H1 (cell line): ENCODE results near the gene UBE2D3. TPM values are rescaled to one million over a fixed set of nuclear protein-coding genes. Genes with fewer than 3 reads are reported as not detected.

Experiments used
- CTCF ChIA-PET: fragments of 300-600 bp; sonication (Branson Sonifier 250); formaldehyde crosslinking; loops from one replicate; lab custom pipeline; 2021; ENCODE audit not compliant: partially characterized antibody; lab: Charles Lee
- POLR2A ChIA-PET: fragments of 300-600 bp; sonication (Branson Sonifier 250); formaldehyde crosslinking; loops from one replicate; lab custom pipeline; 2021; ENCODE audit warnings: inconsistent platforms; ENCODE audit not compliant: partially characterized antibody; lab: Charles Lee
- DNase-seq, 2 experiments: peaks; one replicate each; pipeline versions ENCODE4 v3.0.0 to v3.0.0-alpha.2; 2010 to 2022; ENCODE audit warnings: low spot score in 2 of 2, low read depth in 1 of 2, mixed read lengths in 1 of 2
- FAIRE-seq: peaks from 2 replicates; lab custom pipeline; 2011; peaks lifted over from hg19 to GRCh38; lab: Jason Lieb, UNC
- H2AFZ ChIP-seq: 2 replicates; pipeline ENCODE4 v1.8.1; 2012; ENCODE audit warnings: low read length, inconsistent platforms
- H2AK5ac ChIP-seq: 2 replicates; pipeline ENCODE4 v1.6.1; 2013; ENCODE audit warnings: low read depth, low read length
- H2BK120ac ChIP-seq: replicated peaks from 2 replicates; pipeline ENCODE3; 2013; ENCODE audit warnings: low read depth, low read length, inconsistent platforms
- H2BK12ac ChIP-seq: 2 replicates; pipeline ENCODE4 v1.6.1; 2013; ENCODE audit warnings: low read depth, low read length
- H2BK15ac ChIP-seq: 2 replicates; pipeline ENCODE4 v1.6.1; 2013; ENCODE audit warnings: low read length
- H2BK20ac ChIP-seq: 2 replicates; pipeline ENCODE4 v1.6.1; 2013; ENCODE audit warnings: low read length
- H2BK5ac ChIP-seq: 2 replicates; pipeline ENCODE4 v1.6.1; 2013; ENCODE audit warnings: low read depth, low read length
- H3K14ac ChIP-seq: 2 replicates; pipeline ENCODE4 v1.6.1; 2013; ENCODE audit warnings: inconsistent platforms; ENCODE audit not compliant: insufficient read length
- H3K18ac ChIP-seq: 2 replicates; pipeline ENCODE4 v1.6.1; 2013; ENCODE audit warnings: low read length; ENCODE audit errors: extremely low read depth
- H3K23ac ChIP-seq: 2 replicates; pipeline ENCODE4 v1.6.1; 2013; ENCODE audit warnings: inconsistent platforms; ENCODE audit not compliant: insufficient read length
- H3K23me2 ChIP-seq: 2 replicates; pipeline ENCODE4 v1.6.1; 2013; ENCODE audit warnings: low read depth, low read length
- H3K27ac ChIP-seq: 2 replicates; pipeline ENCODE4 v1.6.1; 2011; ENCODE audit warnings: low read depth, low read length, inconsistent platforms
- H3K27me3 ChIP-seq, 4 experiments: replicated peaks in 1 of 4; 1 replicate in 1 of 4; 2 replicates in 3 of 4; pipeline versions ENCODE4 v1.6.1 to v1.8.1; 2011 to 2013; ENCODE audit warnings: low read length in 3 of 4, mild to moderate bottlenecking in 3 of 4, inconsistent platforms in 2 of 4, mixed read lengths in 2 of 4, moderate library complexity in 1 of 4; ENCODE audit not compliant: control insufficient read depth in 3 of 4, insufficient read depth in 3 of 4; ENCODE audit errors: extremely low read depth in 1 of 4
- H3K36me3 ChIP-seq, 4 experiments: 2 replicates each; pipeline versions ENCODE4 v1.6.1 to v1.8.1; 2011 to 2013; ENCODE audit warnings: mild to moderate bottlenecking in 4 of 4, low read length in 3 of 4, moderate library complexity in 2 of 4, control low read depth in 1 of 4, inconsistent platforms in 1 of 4; ENCODE audit not compliant: insufficient read depth in 4 of 4, control insufficient read depth in 2 of 4
- H3K4ac ChIP-seq: replicated peaks from 2 replicates; pipeline ENCODE3; 2013; ENCODE audit warnings: low read length, low read depth, mixed read lengths, inconsistent platforms; ENCODE audit not compliant: insufficient read length
- H3K4me1 ChIP-seq, 4 experiments: replicated peaks in 1 of 4; 1 replicate in 1 of 4; 2 replicates in 3 of 4; pipeline versions ENCODE4 v1.6.1 to v1.8.1; 2011 to 2013; ENCODE audit warnings: low read length in 3 of 4, inconsistent platforms in 2 of 4, mixed read lengths in 1 of 4; ENCODE audit not compliant: insufficient read depth in 4 of 4, control insufficient read depth in 3 of 4
- H3K4me2 ChIP-seq, 2 experiments: 2 replicates each; pipeline versions ENCODE4 v1.6.1 to v1.8.1; 2011 to 2013; ENCODE audit warnings: low read depth in 2 of 2, low read length in 2 of 2, control low read depth in 1 of 2, inconsistent platforms in 1 of 2, mild to moderate bottlenecking in 1 of 2; ENCODE audit not compliant: insufficient read depth in 1 of 2
- H3K4me3 ChIP-seq, 4 experiments: fragments of 200-600, 300-600 bp in 1 of 4; sonication (generic), shearing (Covaris generic), sonication (Bioruptor Twin) in 1 of 4; 2 replicates each; pipeline versions ENCODE4 v1.5.1 to v1.8.1; 2011 to 2016; ENCODE audit warnings: low read length in 4 of 4, low read depth in 3 of 4, control low read depth in 2 of 4, inconsistent platforms in 2 of 4, mild to moderate bottlenecking in 2 of 4, mixed read lengths in 1 of 4, moderate library complexity in 1 of 4; ENCODE audit not compliant: insufficient read depth in 2 of 4; ENCODE audit errors: extremely low read depth in 1 of 4
- H3K56ac ChIP-seq: replicated peaks from 2 replicates; pipeline ENCODE3; 2013; ENCODE audit warnings: low read depth, mild to moderate bottlenecking, mixed read lengths, low read length, inconsistent platforms; ENCODE audit not compliant: insufficient read length
- H3K79me1 ChIP-seq: 2 replicates; pipeline ENCODE4 v1.6.1; 2013; ENCODE audit warnings: low read depth, low read length, control low read depth
- H3K79me2 ChIP-seq, 2 experiments: 2 replicates each; pipeline versions ENCODE4 v1.6.1 to v1.8.1; 2012 to 2013; ENCODE audit warnings: low read length in 2 of 2, mild to moderate bottlenecking in 2 of 2, inconsistent platforms in 1 of 2; ENCODE audit not compliant: insufficient read depth in 2 of 2, control insufficient read depth in 1 of 2
- H3K9ac ChIP-seq, 4 experiments: replicated peaks in 1 of 4; 1 replicate in 1 of 4; 2 replicates in 3 of 4; pipeline versions ENCODE4 v1.6.1 to v1.8.1; 2011 to 2013; ENCODE audit warnings: low read depth in 3 of 4, low read length in 3 of 4, control low read depth in 2 of 4, mild to moderate bottlenecking in 2 of 4, moderate library complexity in 2 of 4, inconsistent platforms in 1 of 4; ENCODE audit errors: extremely low read depth in 1 of 4
- H3K9me3 ChIP-seq, 2 experiments: 2 replicates each; pipeline versions ENCODE4 v1.6.1 to v1.8.1; 2012 to 2013; ENCODE audit warnings: mild to moderate bottlenecking in 2 of 2, moderate library complexity in 2 of 2, control low read depth in 1 of 2, inconsistent platforms in 1 of 2, low read depth in 1 of 2, low read length in 1 of 2, mixed read lengths in 1 of 2; ENCODE audit not compliant: insufficient read depth in 2 of 2
- H4K20me1 ChIP-seq, 2 experiments: replicated peaks in 1 of 2; 2 replicates each; pipeline versions ENCODE3 to v1.8.1; 2011 to 2013; ENCODE audit warnings: inconsistent platforms in 2 of 2, low read length in 2 of 2, mild to moderate bottlenecking in 1 of 2; ENCODE audit not compliant: insufficient read depth in 2 of 2, control insufficient read depth in 1 of 2
- H4K5ac ChIP-seq: 2 replicates; pipeline ENCODE4 v1.6.1; 2013; ENCODE audit warnings: low read length, low read depth, mixed read lengths, inconsistent platforms; ENCODE audit not compliant: insufficient read length
- H4K8ac ChIP-seq: 2 replicates; pipeline ENCODE4 v1.8.0; 2013; ENCODE audit warnings: mild to moderate bottlenecking, moderate library complexity, low read length, inconsistent platforms; ENCODE audit not compliant: insufficient read depth; ENCODE audit errors: extremely low read depth
- H4K91ac ChIP-seq: replicated peaks from 2 replicates; pipeline ENCODE3; 2013; ENCODE audit warnings: low read length, mixed read lengths, inconsistent platforms; ENCODE audit not compliant: insufficient read length
- KDM5A ChIP-seq: fragments of 200-600 bp; IDR thresholded peaks from 2 replicates; pipeline ENCODE4 v1.7.1; 2012; ENCODE audit warnings: mild to moderate bottlenecking, low read length, inconsistent platforms, mixed read lengths
- WGBS, 2 experiments: shearing (Covaris generic) in 1 of 2; methylation state at CpG; one replicate each; pipeline versions ENCODE4 v1.1.6 to v1.1.7; 2013 to 2015; ENCODE audit warnings: low lambda C conversion rate in 2 of 2, mixed read lengths in 2 of 2, inconsistent platforms in 1 of 2, low coverage in 1 of 2, missing lambda C conversion rate in 1 of 2; ENCODE audit not compliant: insufficient replicate concordance in 2 of 2, insufficient coverage in 1 of 2, insufficient read length in 1 of 2; ENCODE audit errors: extremely low coverage in 1 of 2, missing lambda C conversion rate in 1 of 2; 5-methylcytosine and 5-hydroxymethylcytosine counted together
- polyA plus RNA-seq, 7 experiments: library from polyadenylated mRNA; depleted of rRNA in 3 of 7; stranded (reverse) in 5 of 7; unstranded in 2 of 7; fragments of >200 nt in 5 of 7; fragments of 200-250 nt in 2 of 7; gene quantifications; 1 replicate in 5 of 7; 2 replicates in 1 of 7; 4 replicates in 1 of 7; pipeline versions ENCODE4 v1.2.1 to v1.2.3, GENCODE V29; 2011 to 2013; ENCODE audit warnings: missing spikeins in 2 of 7, mixed read lengths in 2 of 7
- total RNA-seq: library from RNA; stranded (reverse); fragmentation: NEBNext Ultra II Directional; extraction: Animal tissue kit (Norgen Biotek cat#: 25700); gene quantifications from 2 replicates; pipeline ENCODE4 v1.2.1, GENCODE V29; 2021

Gene UBE2D3
- total and polyA plus RNA-seq, 2 of the 8 experiments (the other 6 are each of a cell fraction or from before 2014, with no cell fraction given) = 396 to 544 TPM

DNA sequence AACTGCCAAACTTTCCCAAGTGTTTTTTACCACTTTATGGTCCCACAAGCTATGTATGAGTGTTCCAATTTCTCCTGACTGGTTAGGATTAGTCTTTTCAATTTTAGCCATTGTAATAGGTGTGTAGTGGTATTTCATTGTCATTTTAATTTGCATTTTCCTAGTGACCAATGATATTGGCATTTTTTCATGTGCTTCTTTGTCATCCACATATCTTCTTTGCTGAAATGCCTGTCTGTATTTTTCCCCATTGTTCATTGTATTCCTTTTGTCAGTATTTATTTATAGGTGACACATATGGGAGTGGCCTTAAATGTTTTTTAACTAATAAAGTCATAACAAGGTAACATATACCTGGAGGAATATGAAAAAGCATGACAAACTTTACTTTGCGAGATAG is 9.2 kb upstream of the UBE2D3 start:
- no peak for TF ChIP-seq KDM5A
- TF ChIP-seq, all 59 proteins: peak for 0

More for the DNA sequence above, 9.2 kb upstream of the UBE2D3 start:
- H3K9me3 ChIP-seq = no peaks in the 10 kb centered on the region
- no peak overlapping the region for H3K23ac ChIP-seq
- H2BK15ac ChIP-seq = no peak overlapping the region
- CTCF ChIA-PET = interaction anchor here (0.9 to 3.9 kb wide), 3 partner anchors 8 to 12 kb away, joined by 3 to 17 read pairs (median 8); no protein-coding TSS in a partner anchor
- H2AK5ac ChIP-seq = no peak overlapping the region
- H4K91ac ChIP-seq = no peak overlapping the region
- POLR2A ChIA-PET = interaction anchor here (1.0 to 3.9 kb wide), 4 partner anchors 9 to 33 kb away, joined by 3 to 28 read pairs (median 4); partner anchors contain the start of genes CISD2 and UBE2D3
- H3K56ac ChIP-seq = no peak overlapping the region
- DNase-seq = no peak
- H3K36me3 ChIP-seq = no peaks in the 10 kb centered on the region
- H3K27me3 ChIP-seq = no peaks in the 10 kb centered on the region
- H3K4me3 ChIP-seq = no peak overlapping the region
- H3K79me1 ChIP-seq = no peaks in the 10 kb centered on the region; the same call in 1 of the 2 replicates
- no peak overlapping the region for H2AFZ ChIP-seq
- no peak overlapping the region for H4K5ac ChIP-seq
- no peak overlapping the region for H2BK5ac ChIP-seq
- H3K79me2 ChIP-seq = peaks cover 0 to 6% of the 10 kb centered on the region in 2 experiments; a peak in 1 of 4 replicates
- FAIRE-seq = no peak
- H3K4me1 ChIP-seq = peaks cover 0 to 4% (median 1%) of the 10 kb centered on the region in 4 experiments; a peak in 2 of 7 replicates
- no peaks in the 10 kb centered on the region for H4K20me1 ChIP-seq
- H4K8ac ChIP-seq = no peak overlapping the region
- H3K4me2 ChIP-seq = no peak overlapping the region
- H3K18ac ChIP-seq = no peak overlapping the region
- H3K27ac ChIP-seq = no peak overlapping the region
- H2BK120ac ChIP-seq = no peak overlapping the region
- H3K4ac ChIP-seq = no peak overlapping the region
- H3K14ac ChIP-seq = no peak overlapping the region
- H3K9ac ChIP-seq = no peak overlapping the region
- 100% methylated on average over 1 of the region's 1 CpG; no CpG with 5 or more reads in 1 of the 2 experiments for WGBS, 2 experiments
- no peaks in the 10 kb centered on the region for H3K23me2 ChIP-seq
- H2BK12ac ChIP-seq = no peak overlapping the region
- H2BK20ac ChIP-seq = no peak overlapping the region
